A673 (cell line): ENCODE results near the gene ADPRS.

Experiments used
- EZH2 ChIP-seq: fragments of 200-600 bp; sonication (generic); IDR thresholded peaks from 2 replicates; pipeline ENCODE4 v1.6.1; 2017; ENCODE audit warnings: borderline replicate concordance, low read depth, mild to moderate bottlenecking, mixed read lengths, antibody characterized with exemption, low read length; ENCODE audit not compliant: poor library complexity, severe bottlenecking
- TF ChIP-seq, protein P1 (sequence below): fragments of 300-800, 200-600 bp; sonication (generic); conservative IDR thresholded peaks from 2 replicates; pipeline ENCODE4 v1.5.1; 2017; ENCODE audit warnings: low read depth, mild to moderate bottlenecking, antibody characterized with exemption, low read length, moderate library complexity, mixed read lengths

DNA sequence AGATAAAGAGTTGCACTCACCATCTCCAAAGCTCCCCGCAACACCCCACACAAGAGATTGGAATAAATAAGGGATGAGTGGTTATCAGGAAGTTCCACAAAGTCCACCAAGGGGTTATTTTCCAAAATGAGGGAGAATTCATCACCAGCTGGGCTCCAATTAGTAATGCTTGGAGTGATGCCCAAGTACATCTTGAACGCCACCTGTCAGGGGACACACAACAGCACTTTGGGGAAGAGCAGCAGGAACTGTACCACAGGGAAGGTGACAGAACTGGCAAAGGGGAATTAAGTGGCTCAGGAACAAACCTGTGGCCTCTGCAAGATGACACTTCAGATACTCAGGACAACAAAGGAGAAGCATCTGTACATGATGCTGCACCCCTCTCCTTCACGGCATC, 49.1 kb downstream of the ADPRS start:
- TF ChIP-seq, protein P1, sequence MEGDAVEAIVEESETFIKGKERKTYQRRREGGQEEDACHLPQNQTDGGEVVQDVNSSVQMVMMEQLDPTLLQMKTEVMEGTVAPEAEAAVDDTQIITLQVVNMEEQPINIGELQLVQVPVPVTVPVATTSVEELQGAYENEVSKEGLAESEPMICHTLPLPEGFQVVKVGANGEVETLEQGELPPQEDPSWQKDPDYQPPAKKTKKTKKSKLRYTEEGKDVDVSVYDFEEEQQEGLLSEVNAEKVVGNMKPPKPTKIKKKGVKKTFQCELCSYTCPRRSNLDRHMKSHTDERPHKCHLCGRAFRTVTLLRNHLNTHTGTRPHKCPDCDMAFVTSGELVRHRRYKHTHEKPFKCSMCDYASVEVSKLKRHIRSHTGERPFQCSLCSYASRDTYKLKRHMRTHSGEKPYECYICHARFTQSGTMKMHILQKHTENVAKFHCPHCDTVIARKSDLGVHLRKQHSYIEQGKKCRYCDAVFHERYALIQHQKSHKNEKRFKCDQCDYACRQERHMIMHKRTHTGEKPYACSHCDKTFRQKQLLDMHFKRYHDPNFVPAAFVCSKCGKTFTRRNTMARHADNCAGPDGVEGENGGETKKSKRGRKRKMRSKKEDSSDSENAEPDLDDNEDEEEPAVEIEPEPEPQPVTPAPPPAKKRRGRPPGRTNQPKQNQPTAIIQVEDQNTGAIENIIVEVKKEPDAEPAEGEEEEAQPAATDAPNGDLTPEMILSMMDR, result no peak
- no peak for TF ChIP-seq EZH2
